Superior temporal gyrus (tissue), 1 donor: ENCODE data around the gene SMG7.
A peak's percentile ranks its signal among the peaks of the same experiment; 100 is the strongest.

Experiments
- DNase-seq: peaks from one replicate; pipeline ENCODE4 v3.0.0-alpha.2; 2016; ENCODE audit errors: extremely low spot score

The SMG7 gene

GRCh38 chr1:183470147-183470960, 1.9 kb upstream of the SMG7 start:
- DNase-seq = peak; percentile 87

GRCh38 chr1:183470961-183471742, 1.1 kb upstream of the SMG7 start:
- DNase-seq = no peak

- DNase-seq = peak; percentile 96
These were observed 384 bp upstream of the SMG7 start for GRCh38 chr1:183471743-183472487.

GRCh38 chr1:183473217-183473536, 878 bp downstream of the SMG7 start:
- DNase-seq = no peak

- DNase-seq = no peak
These were observed 3.8 kb downstream of the SMG7 start for GRCh38 chr1:183476081-183476480.

GRCh38 chr1:183477986-183478781, 5.9 kb downstream of the SMG7 start:
- DNase-seq = no peak

GRCh38 chr1:183480971-183481441, 8.7 kb downstream of the SMG7 start:
- no peak for DNase-seq

GRCh38 chr1:183483224-183483623, 10.9 kb downstream of the SMG7 start:
- DNase-seq = no peak

GRCh38 chr1:183484254-183484653, 12.0 kb downstream of the SMG7 start:
- no peak for DNase-seq

- no peak for DNase-seq
These were observed 12.6 kb downstream of the SMG7 start for GRCh38 chr1:183484851-183485250.

- no peak for DNase-seq
These were observed 15.6 kb downstream of the SMG7 start for GRCh38 chr1:183487674-183488442.

GRCh38 chr1:183490932-183491331, 18.6 kb downstream of the SMG7 start:
- DNase-seq = no peak

- DNase-seq = no peak
These were observed 21.4 kb downstream of the SMG7 start for GRCh38 chr1:183493540-183494245.

- no peak for DNase-seq
These were observed 23.1 kb downstream of the SMG7 start for GRCh38 chr1:183495420-183495819.

GRCh38 chr1:183497218-183497617, 24.9 kb downstream of the SMG7 start:
- no peak for DNase-seq

GRCh38 chr1:183498342-183498991, 26.2 kb downstream of the SMG7 start:
- DNase-seq = no peak

GRCh38 chr1:183505454-183506089, 33.3 kb downstream of the SMG7 start:
- DNase-seq = no peak

GRCh38 chr1:183506561-183506960, 34.3 kb downstream of the SMG7 start:
- DNase-seq = no peak

- DNase-seq = no peak
These were observed 36.4 kb downstream of the SMG7 start for GRCh38 chr1:183508694-183509093.
